ENCODE data around the gene C10orf71. TPM values are rescaled to one million over a fixed set of nuclear protein-coding genes. Genes with fewer than 3 reads are reported as not detected.

Gene C10orf71
- total and polyA plus RNA-seq, 9 donors, result 0.01 to 0.03 (median 0.03) TPM; not detected in 6

GRCh38 chr10:49351669-49352068, 52.7 kb downstream of the C10orf71 start:
- no peak overlapping the region for H3K27ac ChIP-seq
- no peaks in the 10 kb centered on the region for H3K27me3 ChIP-seq
- H3K4me3 ChIP-seq, result no peak overlapping the region
- 68 to 71% (median 69%) methylated on average over 4 of the region's 4 CpGs for WGBS, 3 donors
- TF ChIP-seq EP300 (IDR thresholded peaks at IDR 0.05) (no peak), POLR2A (IDR thresholded peaks at IDR 0.05) (no peak), CTCF (IDR thresholded peaks at IDR 0.05) (no peak)
- intact Hi-C loops (cut with DNase I), result no loop called here
- H3K4me1 ChIP-seq (ENCODE audit: insufficient read depth), result no peaks in the 10 kb centered on the region
- H3K9me3 ChIP-seq, result peaks cover 0 to 4% of the 10 kb centered on the region in 2 donors
- H3K36me3 ChIP-seq, result no peaks in the 10 kb centered on the region
- DNase-seq, result no peak

GRCh38 chr10:49352323-49352722, 53.4 kb downstream of the C10orf71 start:
- H3K4me3 ChIP-seq, result no peak overlapping the region
- DNase-seq, result no peak
- H3K27me3 ChIP-seq, result no peaks in the 10 kb centered on the region
- no peaks in the 10 kb centered on the region for H3K4me1 ChIP-seq (ENCODE audit: insufficient read depth)
- H3K27ac ChIP-seq, result no peak overlapping the region
- H3K9me3 ChIP-seq, result peaks cover 0 to 4% of the 10 kb centered on the region in 2 donors
- 78 to 85% (median 83%) methylated on average over 2 of the region's 2 CpGs for WGBS, 3 donors
- intact Hi-C loops (cut with DNase I), result no loop called here
- TF ChIP-seq POLR2A (IDR thresholded peaks at IDR 0.05), result no peak
- TF ChIP-seq EP300 (IDR thresholded peaks at IDR 0.05), result no peak
- no peak for TF ChIP-seq CTCF (IDR thresholded peaks at IDR 0.05)
- no peaks in the 10 kb centered on the region for H3K36me3 ChIP-seq

GRCh38 chr10:49353026-49353894, 54.3 kb downstream of the C10orf71 start:
- Histone ChIP-seq H3K4me3 (no peak overlapping the region), H3K9me3 (peaks cover 0 to 4% of the 10 kb centered on the region in 2 donors), H3K27me3 (no peaks in the 10 kb centered on the region), H3K4me1 (ENCODE audit: insufficient read depth) (no peaks in the 10 kb centered on the region), H3K27ac (no peak overlapping the region), H3K36me3 (no peaks in the 10 kb centered on the region)
- intact Hi-C loops (cut with DNase I), result no loop called here
- no peak for DNase-seq
- TF ChIP-seq POLR2A (IDR thresholded peaks at IDR 0.05), result no peak
- TF ChIP-seq EP300 (IDR thresholded peaks at IDR 0.05), result no peak
- TF ChIP-seq CTCF (IDR thresholded peaks at IDR 0.05), result no peak
- 71 to 78% (median 74%) methylated on average over 6 of the region's 6 CpGs for WGBS, 3 donors

GRCh38 chr10:49353895-49354566, 55.1 kb downstream of the C10orf71 start:
- Histone ChIP-seq H3K4me3 (no peak overlapping the region), H3K27me3 (no peaks in the 10 kb centered on the region), H3K36me3 (no peaks in the 10 kb centered on the region), H3K9me3 (peaks cover 0 to 4% of the 10 kb centered on the region in 2 donors), H3K27ac (no peak overlapping the region), H3K4me1 (ENCODE audit: insufficient read depth) (no peaks in the 10 kb centered on the region)
- no peak for DNase-seq
- intact Hi-C loops (cut with DNase I), result no loop called here
- TF ChIP-seq EP300 (IDR thresholded peaks at IDR 0.05) (no peak), POLR2A (IDR thresholded peaks at IDR 0.05) (no peak), CTCF (IDR thresholded peaks at IDR 0.05) (no peak)
- WGBS, 3 donors, result 88 to 95% (median 92%) methylated on average over 8 of the region's 8 CpGs
